ENCODE data around the gene FAS.
"Not testable (repeated sequence)": the region's sequence is repeated elsewhere in the genome, so short reads cannot be mapped to it uniquely, and the experiment has no call there.

FAS gene

DNA sequence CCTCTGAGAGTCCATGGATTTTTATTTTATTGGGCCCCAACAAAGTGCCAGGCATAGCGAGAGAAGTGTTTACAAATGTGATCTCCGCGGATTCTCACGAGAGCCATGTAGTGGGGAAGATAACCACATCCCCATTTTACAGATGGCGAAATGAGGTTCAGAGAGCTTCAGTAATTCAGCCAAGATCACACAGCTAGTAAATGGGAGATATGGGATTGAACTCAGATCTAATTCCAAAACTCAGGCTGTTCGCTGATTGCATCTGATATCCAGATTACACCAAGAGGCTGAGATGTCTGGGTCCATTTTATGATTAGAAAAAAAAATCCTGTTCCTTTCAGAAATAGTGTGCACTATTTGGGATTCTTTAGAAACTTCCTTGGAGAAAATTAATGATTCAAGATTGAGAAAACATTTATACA is 1.3 kb downstream of the FAS start:
- in situ Hi-C loops (cut with HindIII; ENCODE audit: low sequenced_read_pairs) = no loop called here

- in situ Hi-C loops (cut with HindIII; ENCODE audit: low sequenced_read_pairs) = no loop called here
Measured at GRCh38 chr10:88992921-88993524, 2.4 kb downstream of the FAS start.

- in situ Hi-C loops (cut with HindIII; ENCODE audit: low sequenced_read_pairs) = no loop called here
Measured at GRCh38 chr10:88994019-88994418, 3.4 kb downstream of the FAS start.

DNA sequence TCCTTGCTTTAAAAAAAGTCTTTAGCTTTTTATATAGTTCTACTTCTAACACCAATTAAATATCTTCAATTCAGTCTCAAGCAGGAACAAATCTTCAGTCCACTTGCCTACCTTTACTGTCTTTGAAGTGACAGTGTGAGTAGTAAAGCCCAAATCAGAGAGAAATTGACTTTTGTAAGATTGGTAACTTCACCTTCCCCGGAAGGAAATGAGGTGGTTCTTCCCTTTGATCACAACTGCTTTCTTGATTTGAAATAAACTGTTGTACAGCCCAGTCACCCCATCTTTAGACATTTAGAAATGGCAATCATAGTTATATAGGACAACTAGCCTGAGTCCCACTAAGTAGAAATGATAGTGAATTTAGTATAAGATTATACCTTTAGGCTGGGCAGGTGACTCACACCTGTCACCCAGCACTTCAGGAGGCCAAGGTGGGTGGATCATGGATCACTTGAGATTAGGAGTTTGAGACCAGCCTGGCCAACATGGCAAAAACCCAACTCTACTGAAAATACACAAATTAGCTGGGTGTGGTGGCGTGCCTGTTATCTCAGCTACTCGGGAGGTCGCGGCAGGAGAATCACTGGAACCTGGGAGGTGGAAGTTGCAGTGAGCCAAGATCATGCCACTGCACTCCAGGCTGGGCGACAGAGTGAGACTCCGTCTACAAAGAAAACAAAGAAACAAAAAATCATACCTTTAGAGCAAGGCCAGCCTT is 4.7 kb downstream of the FAS start:
- in situ Hi-C loops (cut with HindIII; ENCODE audit: low sequenced_read_pairs) = no loop called here

DNA sequence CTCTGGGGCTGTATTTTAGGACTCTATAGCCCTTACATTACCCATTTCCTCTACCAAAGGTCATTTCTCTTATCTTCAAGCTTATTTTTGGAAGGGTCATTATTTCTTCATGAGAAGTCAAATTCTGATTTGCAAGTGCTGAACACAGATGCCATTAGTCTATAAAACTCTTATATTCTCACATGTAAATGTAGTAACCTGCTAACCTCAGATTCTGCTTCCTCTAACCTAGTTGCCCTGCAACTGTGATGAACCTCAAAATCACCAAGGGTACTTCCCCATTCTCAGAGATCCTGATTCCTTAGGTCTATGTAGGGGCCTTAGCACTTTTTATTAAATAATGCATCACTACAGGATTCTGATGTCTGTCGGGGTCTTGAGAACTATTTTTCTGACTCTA is 6.3 kb downstream of the FAS start:
- in situ Hi-C loops (cut with HindIII; ENCODE audit: low sequenced_read_pairs) = no loop called here

GRCh38 chr10:88999625-89000024 is 9.0 kb downstream of the FAS start:
- in situ Hi-C loops (cut with HindIII; ENCODE audit: low sequenced_read_pairs) = no loop called here

- in situ Hi-C loops (cut with HindIII; ENCODE audit: low sequenced_read_pairs) = no loop called here
Measured at GRCh38 chr10:89001024-89001728, 10.6 kb downstream of the FAS start.

DNA sequence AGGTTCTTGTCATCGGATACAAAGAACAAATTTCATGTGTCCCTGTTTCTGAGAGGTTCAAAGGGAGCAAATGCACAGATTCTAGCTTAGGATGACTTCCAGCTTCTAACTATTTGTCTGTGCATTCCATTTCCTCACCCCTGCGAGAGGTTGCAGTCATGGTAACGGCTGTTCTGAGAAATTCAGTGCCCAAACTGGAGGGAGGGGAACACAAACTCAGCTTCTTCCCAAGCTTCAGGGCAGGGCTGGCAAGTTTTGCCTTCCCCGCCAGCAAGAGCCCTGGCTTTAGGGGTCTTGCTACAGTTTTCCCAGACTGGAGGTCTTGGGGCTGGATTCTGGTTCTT is 11.1 kb downstream of the FAS start:
- in situ Hi-C loops (cut with HindIII; ENCODE audit: low sequenced_read_pairs) = no loop called here

DNA sequence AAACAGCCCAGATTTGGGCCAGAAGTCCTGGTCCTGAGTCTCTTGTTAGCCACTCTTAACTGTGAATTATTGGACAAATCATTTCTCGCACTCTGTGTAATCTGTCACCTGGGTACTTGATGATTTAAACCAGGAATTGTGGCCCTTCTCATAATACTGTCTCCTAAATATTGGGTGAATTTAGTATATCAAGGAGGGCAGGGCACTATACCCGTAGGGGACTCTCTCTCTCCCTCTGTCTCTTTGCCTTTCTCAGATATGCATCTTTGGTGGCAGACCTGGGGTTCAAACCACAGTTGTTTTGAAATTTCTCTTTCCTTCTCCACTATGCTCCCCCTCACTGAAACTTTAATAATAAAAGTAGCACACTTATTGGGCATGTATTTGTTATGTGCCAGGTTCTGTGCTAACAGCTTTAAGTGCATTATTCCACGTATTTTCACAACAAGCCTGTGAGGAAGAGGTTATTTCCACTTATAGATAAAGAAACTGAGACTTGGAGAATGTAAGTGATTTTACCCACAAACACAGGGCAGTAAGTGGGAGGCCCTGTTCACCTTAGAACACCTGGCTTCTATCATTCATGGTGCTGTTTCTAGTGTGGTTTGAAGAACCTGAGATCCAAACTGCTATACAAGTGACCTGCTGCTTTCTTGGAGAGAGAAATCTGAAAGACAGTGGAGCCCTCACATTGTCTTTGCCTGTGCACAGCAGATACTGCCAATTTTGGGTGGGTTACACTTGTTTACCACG is 11.8 kb downstream of the FAS start:
- in situ Hi-C loops (cut with HindIII; ENCODE audit: low sequenced_read_pairs) = no loop called here

DNA sequence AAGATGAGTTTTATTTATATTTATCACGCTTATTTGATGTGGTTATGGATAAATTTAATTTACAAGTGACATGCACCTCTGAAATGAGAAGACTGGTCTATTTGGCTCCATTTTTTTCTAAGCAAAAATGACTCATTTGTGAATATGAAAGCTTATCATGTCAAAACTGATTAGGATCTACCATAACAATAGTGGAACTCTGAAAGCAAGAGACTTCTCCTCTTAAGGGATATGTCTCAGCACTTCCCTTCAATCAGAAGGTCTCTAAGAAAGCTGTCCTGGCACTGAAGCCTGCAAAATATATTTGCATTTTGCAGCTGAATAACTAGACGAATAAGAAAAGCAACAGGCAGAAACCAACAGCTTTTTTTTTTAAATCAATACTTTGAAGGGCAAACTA is 12.7 kb downstream of the FAS start:
- in situ Hi-C loops (cut with HindIII; ENCODE audit: low sequenced_read_pairs) = no loop called here

- in situ Hi-C loops (cut with HindIII; ENCODE audit: low sequenced_read_pairs) = no loop called here
Measured at GRCh38 chr10:89007129-89007893, 16.7 kb downstream of the FAS start.

DNA sequence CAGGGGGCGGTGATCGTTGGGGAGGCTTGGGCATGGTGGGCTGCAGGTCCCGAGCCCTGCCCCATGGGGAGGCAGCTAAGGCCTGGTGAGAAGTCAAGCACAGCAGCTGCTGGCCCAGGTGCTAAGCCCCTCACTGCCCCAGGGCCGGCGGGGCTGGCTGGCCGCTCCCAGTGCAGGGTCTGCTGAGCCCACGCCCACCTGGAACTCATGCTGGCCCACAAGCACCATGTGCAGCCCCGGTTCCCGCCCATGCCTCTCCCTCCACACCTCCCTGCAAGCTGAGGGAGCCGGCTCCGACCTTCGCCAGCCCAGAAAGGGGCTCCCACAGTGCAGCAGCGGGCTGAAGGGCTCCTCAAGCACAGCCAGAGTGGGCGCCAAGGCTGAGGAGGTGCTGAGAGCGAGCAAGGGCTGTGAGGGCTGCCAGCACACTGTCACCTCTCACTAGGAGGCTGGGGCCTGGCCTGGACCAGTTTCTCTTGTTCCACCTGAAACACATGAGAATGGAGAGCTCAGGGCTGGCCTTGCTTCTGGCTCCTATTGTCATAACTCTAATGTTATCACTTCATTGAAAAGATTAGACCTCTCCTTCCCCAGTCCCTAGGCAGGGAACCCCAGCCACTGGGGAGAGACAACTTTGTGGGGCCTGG is 28.2 kb downstream of the FAS start:
- in situ Hi-C loops (cut with HindIII; ENCODE audit: low sequenced_read_pairs) = not testable (repeated sequence)

DNA sequence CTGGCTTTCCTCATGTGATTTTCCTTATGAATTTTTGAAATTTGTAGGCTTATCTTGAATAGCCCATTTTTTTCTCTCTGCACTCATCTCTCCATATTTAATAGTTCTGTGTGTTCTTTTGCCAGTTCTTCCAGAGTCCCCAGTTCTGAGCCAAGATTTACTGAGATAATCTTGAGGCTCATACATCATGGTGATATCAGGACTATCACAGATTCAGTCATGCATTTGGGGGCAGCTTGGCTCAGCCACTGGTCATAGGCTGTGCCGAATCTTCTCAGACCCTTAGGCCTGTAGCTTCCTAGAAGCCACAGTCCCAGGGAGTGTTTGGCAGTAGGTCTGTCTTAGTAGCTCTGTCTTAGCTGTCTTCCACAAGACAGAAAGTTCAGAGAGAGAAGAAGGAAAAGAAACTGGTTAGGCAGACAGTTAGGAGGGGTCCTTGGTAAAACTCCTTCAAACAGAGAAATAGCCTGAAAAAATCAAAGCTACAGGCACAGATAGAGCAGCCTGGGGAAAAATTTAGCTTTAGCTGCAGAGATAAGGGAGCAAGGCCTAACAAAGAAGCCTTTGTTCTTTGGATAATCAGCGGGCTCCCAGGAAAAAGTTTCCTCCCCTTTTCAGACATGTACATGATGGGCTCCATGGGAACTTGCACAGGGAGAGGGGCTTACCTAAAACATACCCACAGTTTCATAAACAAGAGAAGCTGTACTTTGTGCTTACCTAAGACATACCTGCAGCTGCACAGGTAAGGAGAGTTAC is 29.1 kb downstream of the FAS start:
- in situ Hi-C loops (cut with HindIII; ENCODE audit: low sequenced_read_pairs) = no loop called here

GRCh38 chr10:89021526-89021925 is 30.9 kb downstream of the FAS start:
- in situ Hi-C loops (cut with HindIII; ENCODE audit: low sequenced_read_pairs) = not testable (repeated sequence)

DNA sequence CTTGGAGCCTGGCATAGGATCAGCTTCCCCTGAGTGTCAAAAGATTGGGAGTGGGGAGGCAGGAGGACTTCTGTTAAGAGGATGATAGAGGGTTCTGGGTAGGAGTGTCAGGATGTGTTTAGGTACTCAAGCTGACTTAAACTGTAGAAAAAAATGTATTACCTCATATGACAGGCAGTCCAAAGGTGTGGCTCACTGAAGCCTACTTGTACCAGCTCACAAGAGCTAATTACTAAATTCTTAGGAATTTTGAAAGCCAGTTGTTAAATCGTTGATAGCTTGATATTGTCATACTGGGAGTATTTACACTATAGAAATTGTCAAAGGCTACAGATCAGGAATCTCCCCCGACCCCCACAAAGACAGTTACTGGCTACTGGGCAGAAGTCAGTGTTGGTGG is 32.1 kb downstream of the FAS start:
- in situ Hi-C loops (cut with HindIII; ENCODE audit: low sequenced_read_pairs) = no loop called here

- in situ Hi-C loops (cut with HindIII; ENCODE audit: low sequenced_read_pairs) = no loop called here
Measured at GRCh38 chr10:89025453-89025852, 34.9 kb downstream of the FAS start.

DNA sequence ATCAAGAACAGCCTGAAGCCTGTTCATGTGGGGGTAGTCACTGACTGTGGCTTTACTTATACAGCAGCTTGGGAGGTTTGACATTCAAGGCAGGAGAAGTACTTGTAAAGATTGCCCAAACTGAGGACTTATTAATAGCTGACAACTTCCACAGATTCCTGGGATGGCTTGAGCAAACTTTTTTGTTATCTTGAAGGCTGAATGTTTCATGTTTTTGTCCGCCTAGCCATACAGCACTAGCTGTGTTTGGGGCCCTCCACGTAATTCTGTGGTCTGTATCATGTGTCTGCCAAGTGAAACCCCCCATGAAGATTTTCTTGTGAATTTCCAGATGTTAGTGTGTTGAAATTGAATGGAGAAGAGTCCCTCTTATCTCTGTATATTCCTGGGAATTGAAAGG is 38.6 kb downstream of the FAS start:
- in situ Hi-C loops (cut with HindIII; ENCODE audit: low sequenced_read_pairs) = no loop called here

DNA sequence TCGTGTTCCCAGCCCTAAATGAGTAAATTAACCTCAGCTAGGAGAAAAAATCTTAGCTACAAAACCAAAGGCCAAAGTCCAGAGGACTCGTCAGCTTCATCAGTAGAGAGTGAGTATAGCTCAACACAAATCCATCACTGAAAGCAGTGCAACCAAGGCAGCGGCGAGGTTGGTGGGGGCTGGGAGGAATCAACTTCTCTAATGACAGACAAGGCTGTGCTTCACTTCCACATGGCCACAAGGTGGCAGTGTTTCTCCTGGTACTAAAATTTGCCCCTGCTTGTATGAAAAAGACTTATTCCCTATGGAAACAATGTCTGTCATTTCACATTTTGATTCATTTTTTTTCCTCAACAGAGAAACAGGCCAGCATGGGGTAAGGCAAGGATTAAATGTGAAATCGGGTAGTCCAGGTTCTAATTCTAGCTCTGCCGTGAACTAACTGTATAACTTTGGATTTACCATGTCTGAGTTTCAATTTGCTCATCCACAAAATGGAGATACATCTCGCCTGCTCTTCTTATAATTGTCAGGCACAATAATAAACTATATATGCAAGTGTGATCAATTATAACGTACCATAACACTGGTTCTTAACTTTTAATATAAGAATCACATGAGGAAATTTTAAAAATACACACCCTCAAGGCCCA is 39.3 kb downstream of the FAS start:
- in situ Hi-C loops (cut with HindIII; ENCODE audit: low sequenced_read_pairs) = no loop called here

- in situ Hi-C loops (cut with HindIII; ENCODE audit: low sequenced_read_pairs) = no loop called here
Measured at GRCh38 chr10:89030791-89031190, 40.2 kb downstream of the FAS start.
